ENCODE results near the gene FES. TPM values are rescaled to one million over a fixed set of nuclear protein-coding genes. Genes with fewer than 3 reads are reported as not detected.
A peak's percentile ranks its signal among the peaks of the same experiment; 100 is the strongest.

Gene FES
- total RNA-seq, 1 experiment from 2014 or later = 6.7 TPM

GRCh38 chr15:90863987-90864386 is 20.3 kb upstream of the FES start:
- Histone ChIP-seq H3K4me1 (ENCODE audit: insufficient read depth, low read length) (peaks cover 4% of the 10 kb centered on the region; the same call in 1 of the 2 replicates), H3K14ac (ENCODE audit: insufficient read depth, low read length) (no peak overlapping the region), H3K9ac (ENCODE audit: extremely low read depth, insufficient read length, low read length) (no peak overlapping the region), H3K56ac (ENCODE audit: insufficient read length, low read depth, low read length) (no peak overlapping the region), H3K4ac (ENCODE audit: low read depth, low read length) (no peak overlapping the region), H2AK5ac (ENCODE audit: insufficient read length, low read length) (no peak overlapping the region), H3T11ph (ENCODE audit: low read length) (no peak overlapping the region), H2BK15ac (ENCODE audit: low read depth, low read length) (no peak overlapping the region), H3K23ac (ENCODE audit: insufficient read length, low read depth, low read length) (no peak overlapping the region), H3K79me1 (ENCODE audit: insufficient read depth, low read depth, low read length, poor library complexity, severe bottlenecking) (no peaks in the 10 kb centered on the region), H3K9me3 (ENCODE audit: control insufficient read depth, low read depth, low read length) (no peaks in the 10 kb centered on the region), H3K4me2 (ENCODE audit: insufficient read depth, insufficient read length, low read length) (no peak overlapping the region), H3K27ac (ENCODE audit: insufficient read length, low read depth, low read length) (no peak overlapping the region), H2BK5ac (ENCODE audit: insufficient read length, low read length) (no peak overlapping the region), H2AFZ (ENCODE audit: low read length) (no peak overlapping the region), H4K91ac (ENCODE audit: insufficient read length, low read depth, low read length) (no peak overlapping the region), H4K5ac (ENCODE audit: insufficient read length, low read depth, low read length) (no peak overlapping the region), H2BK20ac (ENCODE audit: low read depth, low read length, poor library complexity, severe bottlenecking) (no peak overlapping the region), H3K18ac (ENCODE audit: insufficient read length, low read depth, low read length) (no peak overlapping the region), H2BK120ac (ENCODE audit: low read depth, low read length, poor library complexity, severe bottlenecking) (no peak overlapping the region), H3K23me2 (ENCODE audit: insufficient read length, low read depth, low read length, poor library complexity, severe bottlenecking) (no peaks in the 10 kb centered on the region), H2BK12ac (ENCODE audit: insufficient read length, low read depth, low read length) (no peak overlapping the region), H4K8ac (replicated peaks; ENCODE audit: insufficient read length, low read depth, low read length) (no peak overlapping the region), H3K79me2 (ENCODE audit: insufficient read depth, low read length) (no peaks in the 10 kb centered on the region), H3K27me3 (ENCODE audit: insufficient read depth, low read length) (no peaks in the 10 kb centered on the region), H4K20me1 (ENCODE audit: control insufficient read depth, insufficient read depth, insufficient read length) (no peaks in the 10 kb centered on the region)
- H3K4me1 Mint-ChIP-seq = peaks cover 22 to 28% of the 10 kb centered on the region in 2 experiments
- DNase-seq = no peak
- no peaks in the 10 kb centered on the region; a peak in 1 of 5 replicates for H3K9me3 Mint-ChIP-seq
- peak overlapping the region in 1 of 3 experiments; percentile 44; a peak in 1 of 7 replicates for H3K27ac Mint-ChIP-seq
- no CpG with 5 or more reads among the region's 4 CpGs for WGBS (ENCODE audit: extremely low coverage, insufficient read length, low lambda C conversion rate)
- H3K36me3 Mint-ChIP-seq (ENCODE audit: insufficient read depth in 1 of 3, low read depth in 3 of 3) = no peaks in the 10 kb centered on the region; a peak in 1 of 7 replicates
- H3K27me3 Mint-ChIP-seq (ENCODE audit: low read depth) = no peaks in the 10 kb centered on the region
- no peak for TF ChIP-seq CTCF (conservative IDR thresholded peaks at IDR 0.05)
- H3K4me3 Mint-ChIP-seq = no peak overlapping the region

All from H9 (cell line).